ENCODE measurements around the gene NDUFA5. TPM values are rescaled to one million over a fixed set of nuclear protein-coding genes. Genes with fewer than 3 reads are reported as not detected.
"Not testable (repeated sequence)": the region's sequence is repeated elsewhere in the genome, so short reads cannot be mapped to it uniquely, and the experiment has no call there.

Gene NDUFA5
- total RNA-seq, 8 experiments from 2014 or later = 58.8 to 167 (median 111) TPM

GRCh38 chr7:123528265-123528664 lies 29.4 kb downstream of the NDUFA5 start:
- no CpG with 5 or more reads among the region's 5 CpGs for WGBS, 10 experiments
- Histone ChIP-seq H3K4me3 (peak overlapping the region; percentile 25 to 53 (median 36)), H3K27ac (no peak overlapping the region), H3K4me1 (replicated peaks in 1 of 2) (peaks cover 3 to 9% of the 10 kb centered on the region in 2 donors)
- in situ Hi-C loops (cut with MboI; ENCODE audit: low pct_unique_long_range_greater_than_20kb in 2 of 9, low sequenced_read_pairs in 9 of 9, unreplicated experiment in 9 of 9) = no loop called here
- ATAC-seq (replicated peaks in 6 of 8) = no peak

GRCh38 chr7:123527712-123528225 lies 29.8 kb downstream of the NDUFA5 start:
- H3K4me1 ChIP-seq (replicated peaks in 1 of 2); in situ Hi-C loops (cut with MboI; ENCODE audit: low pct_unique_long_range_greater_than_20kb in 2 of 9, low sequenced_read_pairs in 9 of 9, unreplicated experiment in 9 of 9); ATAC-seq (replicated peaks in 6 of 8): not testable (repeated sequence)
- WGBS, 10 experiments = no CpG with 5 or more reads among the region's 24 CpGs
- Histone ChIP-seq H3K27ac (peak overlapping the region; percentile 22 to 79), H3K4me3 (peak overlapping the region; percentile 25 to 53 (median 36))

DNA sequence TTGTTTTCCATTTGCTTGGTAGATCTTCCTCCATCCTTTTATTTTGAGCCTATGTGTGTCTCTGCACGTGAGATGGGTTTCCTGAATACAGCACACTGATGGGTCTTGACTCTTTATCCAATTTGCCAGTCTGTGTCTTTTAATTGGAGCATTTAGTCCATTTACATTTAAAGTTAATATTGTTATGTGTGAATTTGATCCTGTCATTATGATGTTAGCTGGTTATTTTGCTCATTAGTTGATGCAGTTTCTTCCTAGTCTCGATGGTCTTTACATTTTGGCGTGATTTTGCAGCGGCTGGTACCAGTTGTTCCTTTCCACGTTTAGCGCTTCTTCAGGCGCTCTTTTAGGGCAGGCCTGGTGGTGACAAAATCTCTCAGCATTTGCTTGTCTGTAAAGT lies 31.1 kb downstream of the NDUFA5 start:
- H3K27ac ChIP-seq; in situ Hi-C loops (cut with MboI; ENCODE audit: low pct_unique_long_range_greater_than_20kb in 2 of 9, low sequenced_read_pairs in 9 of 9, unreplicated experiment in 9 of 9); ATAC-seq (replicated peaks in 6 of 8); H3K4me3 ChIP-seq; H3K4me1 ChIP-seq (replicated peaks in 1 of 2): not testable (repeated sequence)
- WGBS, 10 experiments = no CpG with 5 or more reads among the region's 7 CpGs

DNA sequence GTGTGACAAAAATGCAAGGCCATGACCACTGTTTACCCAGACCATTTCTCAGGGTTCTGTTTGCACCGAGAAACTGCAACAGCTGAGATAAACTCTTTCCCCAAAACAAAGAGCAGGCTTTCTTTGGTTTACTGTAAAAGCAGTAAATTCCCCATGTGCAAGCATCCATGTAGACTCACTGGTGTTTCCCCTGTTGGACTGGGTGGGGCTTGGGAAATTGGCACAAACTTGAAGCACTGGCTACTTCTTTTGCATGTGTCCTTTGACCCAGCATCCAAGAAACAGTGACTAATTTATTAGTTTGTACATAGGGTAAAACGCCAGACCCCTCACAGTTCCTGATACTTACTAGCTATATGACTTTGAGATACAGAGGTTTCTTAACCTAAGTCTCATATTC lies 35.6 kb downstream of the NDUFA5 start:
- in situ Hi-C loops (cut with MboI; ENCODE audit: low pct_unique_long_range_greater_than_20kb in 2 of 9, low sequenced_read_pairs in 9 of 9, unreplicated experiment in 9 of 9) = no loop called here
- WGBS, 10 experiments = 22 to 100% (median 64%) methylated on average over 1 to 2 of the region's 2 CpGs; no CpG with 5 or more reads in 2 of the 10 experiments
- no peak overlapping the region for H3K27ac ChIP-seq

GRCh38 chr7:123505221-123505620 lies 52.4 kb downstream of the NDUFA5 start:
- Histone ChIP-seq H3K27ac (no peak overlapping the region), H3K4me3 (no peak overlapping the region), H3K4me1 (replicated peaks in 1 of 2) (peaks cover 3 to 8% of the 10 kb centered on the region in 2 donors)
- in situ Hi-C loops (cut with MboI; ENCODE audit: low pct_unique_long_range_greater_than_20kb in 2 of 9, low sequenced_read_pairs in 9 of 9, unreplicated experiment in 9 of 9) = no loop called here
- WGBS, 10 experiments = 0 to 100% (median 60%) methylated on average over 1 to 2 of the region's 2 CpGs; no CpG with 5 or more reads in 5 of the 10 experiments
- no peak for ATAC-seq (replicated peaks in 6 of 8)

More for the DNA sequence above, 35.6 kb downstream of the NDUFA5 start:
- no peaks in the 10 kb centered on the region for H3K4me1 ChIP-seq (replicated peaks in 1 of 2)
- peak in 2 of 8 experiments; percentile 91 to 97 for ATAC-seq (replicated peaks in 6 of 8)
- no peak overlapping the region for H3K4me3 ChIP-seq

- H3K27ac ChIP-seq = no peak overlapping the region
- H3K4me1 ChIP-seq (replicated peaks in 1 of 2) = peaks cover 3 to 8% of the 10 kb centered on the region in 2 donors
- H3K4me3 ChIP-seq = no peak overlapping the region
- in situ Hi-C loops (cut with MboI; ENCODE audit: low pct_unique_long_range_greater_than_20kb in 2 of 9, low sequenced_read_pairs in 9 of 9, unreplicated experiment in 9 of 9) = no loop called here
- WGBS, 10 experiments = 17 to 76% (median 34%) methylated on average over 1 to 5 of the region's 5 CpGs
- ATAC-seq (replicated peaks in 6 of 8) = peak in 4 of 8 experiments; percentile 25 to 83 (median 67)
These were observed 55.4 kb downstream of the NDUFA5 start for GRCh38 chr7:123502201-123502600.

GRCh38 chr7:123500878-123501489 lies 56.6 kb downstream of the NDUFA5 start:
- in situ Hi-C loops (cut with MboI; ENCODE audit: low pct_unique_long_range_greater_than_20kb in 2 of 9, low sequenced_read_pairs in 9 of 9, unreplicated experiment in 9 of 9) = no loop called here
- no peak overlapping the region for H3K27ac ChIP-seq
- no peak overlapping the region for H3K4me3 ChIP-seq
- 0 to 100% (median 88%) methylated on average over 1 of the region's 1 CpG; no CpG with 5 or more reads in 1 of the 10 experiments for WGBS, 10 experiments
- ATAC-seq (replicated peaks in 6 of 8) = no peak
- H3K4me1 ChIP-seq (replicated peaks in 1 of 2) = peaks cover 3 to 8% of the 10 kb centered on the region in 2 donors

GRCh38 chr7:123499211-123499970 lies 58.2 kb downstream of the NDUFA5 start:
- WGBS, 10 experiments = 33 to 100% (median 87%) methylated on average over 2 to 8 of the region's 8 CpGs
- no peak for ATAC-seq (replicated peaks in 6 of 8)
- Histone ChIP-seq H3K4me1 (replicated peaks in 1 of 2) (peaks cover 3 to 8% of the 10 kb centered on the region in 2 donors), H3K27ac (no peak overlapping the region), H3K4me3 (no peak overlapping the region)
- in situ Hi-C loops (cut with MboI; ENCODE audit: low pct_unique_long_range_greater_than_20kb in 2 of 9, low sequenced_read_pairs in 9 of 9, unreplicated experiment in 9 of 9) = no loop called here

- 30 to 100% (median 66%) methylated on average over 1 to 2 of the region's 2 CpGs; no CpG with 5 or more reads in 1 of the 10 experiments for WGBS, 10 experiments
- H3K4me1 ChIP-seq (replicated peaks in 1 of 2) = peaks cover 3 to 8% of the 10 kb centered on the region in 2 donors
- in situ Hi-C loops (cut with MboI; ENCODE audit: low pct_unique_long_range_greater_than_20kb in 2 of 9, low sequenced_read_pairs in 9 of 9, unreplicated experiment in 9 of 9) = no loop called here
- no peak overlapping the region for H3K4me3 ChIP-seq
- no peak overlapping the region for H3K27ac ChIP-seq
- peak in 1 of 8 experiments; percentile 25 for ATAC-seq (replicated peaks in 6 of 8)
These were observed 59.0 kb downstream of the NDUFA5 start for GRCh38 chr7:123498601-123499000.

DNA sequence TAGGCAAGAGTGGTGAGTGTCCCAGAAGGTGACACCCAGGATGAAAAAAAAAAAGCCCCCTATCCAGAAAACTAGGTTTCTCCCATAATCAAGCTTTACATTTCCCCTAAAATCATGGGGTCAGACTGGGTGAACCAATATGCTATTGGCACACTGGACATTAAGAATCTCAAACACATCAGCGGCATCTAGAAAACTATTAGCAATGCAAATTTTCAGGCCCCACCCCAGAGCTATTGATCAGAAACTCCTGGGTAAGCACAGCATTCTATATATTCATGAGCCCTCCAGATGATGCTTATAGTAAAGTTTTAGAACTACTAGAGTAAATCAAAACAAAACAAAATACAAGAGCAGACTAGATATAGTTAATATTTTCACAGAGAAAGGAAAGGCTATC lies 59.6 kb downstream of the NDUFA5 start:
- 0 to 100% (median 38%) methylated on average over 1 of the region's 1 CpG; no CpG with 5 or more reads in 4 of the 10 experiments for WGBS, 10 experiments
- peaks cover 3 to 8% of the 10 kb centered on the region in 2 donors for H3K4me1 ChIP-seq (replicated peaks in 1 of 2)
- no peak overlapping the region for H3K4me3 ChIP-seq
- peak in 3 of 8 experiments; percentile 33 to 93 (median 83) for ATAC-seq (replicated peaks in 6 of 8)
- in situ Hi-C loops (cut with MboI; ENCODE audit: low pct_unique_long_range_greater_than_20kb in 2 of 9, low sequenced_read_pairs in 9 of 9, unreplicated experiment in 9 of 9) = no loop called here
- H3K27ac ChIP-seq = no peak overlapping the region

GRCh38 chr7:123494193-123494796 lies 63.3 kb downstream of the NDUFA5 start:
- ATAC-seq (replicated peaks in 6 of 8) = peak in 1 of 8 experiments; percentile 55
- in situ Hi-C loops (cut with MboI; ENCODE audit: low pct_unique_long_range_greater_than_20kb in 2 of 9, low sequenced_read_pairs in 9 of 9, unreplicated experiment in 9 of 9) = no loop called here

GRCh38 chr7:123492485-123492884 lies 65.1 kb downstream of the NDUFA5 start:
- H3K27ac ChIP-seq = no peak overlapping the region
- H3K4me3 ChIP-seq = no peak overlapping the region
- in situ Hi-C loops (cut with MboI; ENCODE audit: low pct_unique_long_range_greater_than_20kb in 2 of 9, low sequenced_read_pairs in 9 of 9, unreplicated experiment in 9 of 9) = no loop called here
- no peaks in the 10 kb centered on the region for H3K4me1 ChIP-seq (replicated peaks in 1 of 2)
- 30 to 100% (median 74%) methylated on average over 1 to 3 of the region's 3 CpGs; no CpG with 5 or more reads in 2 of the 10 experiments for WGBS, 10 experiments
- peak in 3 of 8 experiments; percentile 23 to 55 (median 25) for ATAC-seq (replicated peaks in 6 of 8)

More at GRCh38 chr7:123494193-123494796, 63.3 kb downstream of the NDUFA5 start:
- Histone ChIP-seq H3K4me3 (no peak overlapping the region), H3K27ac (no peak overlapping the region), H3K4me1 (replicated peaks in 1 of 2) (no peaks in the 10 kb centered on the region)
- 0 to 20% (median 5%) methylated on average over 1 to 3 of the region's 3 CpGs for WGBS, 10 experiments

All from motor neuron (in vitro differentiated cells).